ENCODE results near the gene TGFBR1.
A peak's percentile ranks its signal among the peaks of the same experiment; 100 is the strongest.
"Not testable (repeated sequence)": the region's sequence is repeated elsewhere in the genome, so short reads cannot be mapped to it uniquely, and the experiment has no call there.

Gene TGFBR1

GRCh38 chr9:99076483-99077171 lies 28.3 kb upstream of the TGFBR1 start:
- peak; percentile 52 to 65 for DNase-seq

- DNase-seq: no peak
Observed at GRCh38 chr9:99078717-99079116, 26.2 kb upstream of the TGFBR1 start.

GRCh38 chr9:99079542-99079941 lies 25.4 kb upstream of the TGFBR1 start:
- DNase-seq: no peak

- no peak for DNase-seq
Observed at GRCh38 chr9:99083051-99083450, 21.9 kb upstream of the TGFBR1 start.

- DNase-seq: peak in 1 of 2 donors; percentile 48
Observed at GRCh38 chr9:99085949-99086948, 18.7 kb upstream of the TGFBR1 start.

- DNase-seq: no peak
Observed at GRCh38 chr9:99087462-99087861, 17.5 kb upstream of the TGFBR1 start.

GRCh38 chr9:99090336-99091130 lies 14.4 kb upstream of the TGFBR1 start:
- no peak for DNase-seq

GRCh38 chr9:99092643-99093491 lies 12.0 kb upstream of the TGFBR1 start:
- DNase-seq: peak in 1 of 2 donors; percentile 43

- no peak for DNase-seq
Observed at GRCh38 chr9:99093492-99093791, 11.5 kb upstream of the TGFBR1 start.

GRCh38 chr9:99095565-99095964 lies 9.3 kb upstream of the TGFBR1 start:
- no peak for DNase-seq

- DNase-seq: no peak
Observed at GRCh38 chr9:99096409-99096808, 8.5 kb upstream of the TGFBR1 start.

- not testable (repeated sequence) for DNase-seq
Observed at GRCh38 chr9:99099806-99100585, 4.9 kb upstream of the TGFBR1 start.

GRCh38 chr9:99101271-99101670 lies 3.6 kb upstream of the TGFBR1 start:
- no peak for DNase-seq

- no peak for DNase-seq
Observed at GRCh38 chr9:99101812-99102211, 3.1 kb upstream of the TGFBR1 start.

GRCh38 chr9:99103054-99103895 lies 1.6 kb upstream of the TGFBR1 start:
- DNase-seq: no peak

GRCh38 chr9:99103901-99104458 lies 933 bp upstream of the TGFBR1 start:
- peak in 1 of 2 donors; percentile 8 for DNase-seq

GRCh38 chr9:99105152-99106043 lies 485 bp downstream of the TGFBR1 start:
- DNase-seq: peak; percentile 40 to 57

- no peak for DNase-seq
Observed at GRCh38 chr9:99106044-99106375, 1.1 kb downstream of the TGFBR1 start.

- no peak for DNase-seq
Observed at GRCh38 chr9:99107421-99107820, 2.5 kb downstream of the TGFBR1 start.

All from CD4-positive, alpha-beta T cell treated with Interleukin-4 for 1 hour (primary cell).